GM04503 (cell line): ENCODE data around the gene TXNDC11.

ENCODE experiments used
- DNase-seq: peaks from one replicate; pipeline ENCODE4 v3.0.0-alpha.2; 2012; ENCODE audit warnings: low read depth

The TXNDC11 gene

DNA sequence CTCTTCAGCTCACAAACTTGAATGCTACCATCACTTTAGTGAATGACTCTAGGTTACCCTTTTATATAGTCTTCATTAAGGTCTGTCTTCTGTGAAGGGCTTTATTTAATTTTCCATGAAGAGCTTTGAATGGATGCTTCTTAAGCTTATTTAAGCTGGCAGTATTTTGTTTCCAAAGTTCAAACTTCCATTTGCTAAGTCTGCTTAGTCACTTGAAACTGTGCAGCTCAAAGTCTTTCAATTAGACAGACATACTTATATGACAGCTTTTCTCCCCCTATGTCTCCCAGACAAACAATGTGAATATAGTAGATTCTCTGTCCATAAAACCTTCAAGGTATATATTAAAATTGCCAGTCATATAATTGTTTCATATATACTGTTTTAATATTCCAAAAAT is 23.5 kb downstream of the TXNDC11 start:
- DNase-seq = no peak

- no peak for DNase-seq
Observed at GRCh38 chr16:11717811-11718210, 24.8 kb downstream of the TXNDC11 start.

- no peak for DNase-seq
Observed at GRCh38 chr16:11716336-11716735, 26.3 kb downstream of the TXNDC11 start.

DNA sequence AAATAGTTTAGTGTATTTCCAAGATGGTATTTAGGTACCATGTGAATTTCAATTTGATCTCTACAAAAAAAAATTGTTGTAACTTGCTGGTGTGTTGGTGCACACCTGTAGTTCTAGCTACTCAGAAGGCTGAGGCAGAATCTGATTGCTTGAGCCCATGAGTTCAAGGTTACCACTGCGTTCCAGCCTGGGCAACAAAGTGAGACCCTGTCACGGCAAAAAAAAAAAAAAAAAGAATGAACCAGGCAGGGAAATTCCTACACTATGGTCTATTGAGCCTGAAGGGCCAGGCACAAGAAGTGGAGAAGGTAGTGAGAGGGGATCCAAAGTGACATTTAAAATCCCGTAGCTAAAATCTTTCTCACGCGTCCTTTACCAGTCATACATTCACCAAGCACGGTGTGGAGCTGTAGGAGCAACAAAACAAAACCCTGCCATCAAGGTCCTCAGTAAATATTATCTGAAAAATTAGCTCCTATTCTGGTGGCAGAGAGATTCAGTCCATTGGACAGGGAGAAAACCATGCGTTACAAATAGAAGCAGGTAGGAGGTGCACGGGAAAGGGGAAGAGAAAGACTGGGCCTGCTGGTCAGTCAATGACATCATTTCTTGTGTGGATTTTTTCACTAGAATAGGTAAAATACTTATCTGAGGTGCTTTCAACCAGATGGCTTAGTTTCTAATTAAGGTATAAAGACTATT is 27.3 kb downstream of the TXNDC11 start:
- no peak for DNase-seq

DNA sequence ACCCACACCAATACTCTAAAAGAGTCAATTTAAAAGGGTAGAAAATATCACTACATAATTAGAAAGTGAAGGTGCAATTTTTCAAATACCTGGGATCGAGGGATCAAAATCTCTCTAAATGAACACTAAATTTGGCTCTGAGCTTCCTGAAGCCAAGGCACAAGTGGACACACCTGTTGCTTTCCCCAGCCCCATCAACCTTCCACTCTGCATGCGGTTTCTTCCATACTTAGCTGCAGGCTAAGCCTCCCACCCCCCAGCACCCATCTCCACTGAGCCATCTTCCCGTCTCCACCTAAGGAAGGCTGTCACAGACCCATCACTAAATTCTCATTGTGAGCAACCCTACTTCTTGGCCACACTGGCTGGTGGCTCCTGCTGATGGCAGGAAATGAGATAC is 30.5 kb downstream of the TXNDC11 start:
- DNase-seq = no peak

- no peak for DNase-seq
Observed at GRCh38 chr16:11711662-11712061, 31.0 kb downstream of the TXNDC11 start.

- DNase-seq = no peak
Observed at GRCh38 chr16:11708421-11708820, 34.2 kb downstream of the TXNDC11 start.

DNA sequence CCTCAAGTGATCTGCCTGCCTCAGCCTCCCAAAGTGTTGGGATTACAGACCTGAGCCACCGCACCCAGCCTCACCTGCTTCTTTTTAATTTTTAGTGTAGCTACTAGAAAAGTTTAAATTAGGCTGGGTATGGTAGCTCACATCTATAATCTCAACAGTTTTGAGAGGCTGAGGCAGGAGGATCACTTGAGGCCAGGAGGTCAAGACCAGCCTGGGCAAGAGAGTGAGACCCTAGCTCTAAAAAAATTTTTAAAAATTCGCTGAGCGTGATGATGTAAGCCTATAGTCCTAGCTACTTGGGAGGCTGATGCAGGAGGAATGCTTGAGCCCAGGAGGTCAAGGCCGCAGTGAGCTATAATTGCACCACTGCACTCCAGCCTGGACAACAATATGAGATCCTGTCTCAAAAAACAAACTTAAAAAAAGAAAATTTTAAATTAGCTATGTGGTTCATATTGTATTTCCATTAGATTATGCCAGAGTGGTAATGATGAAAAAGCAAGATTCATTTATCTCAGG is 34.9 kb downstream of the TXNDC11 start:
- no peak for DNase-seq

DNA sequence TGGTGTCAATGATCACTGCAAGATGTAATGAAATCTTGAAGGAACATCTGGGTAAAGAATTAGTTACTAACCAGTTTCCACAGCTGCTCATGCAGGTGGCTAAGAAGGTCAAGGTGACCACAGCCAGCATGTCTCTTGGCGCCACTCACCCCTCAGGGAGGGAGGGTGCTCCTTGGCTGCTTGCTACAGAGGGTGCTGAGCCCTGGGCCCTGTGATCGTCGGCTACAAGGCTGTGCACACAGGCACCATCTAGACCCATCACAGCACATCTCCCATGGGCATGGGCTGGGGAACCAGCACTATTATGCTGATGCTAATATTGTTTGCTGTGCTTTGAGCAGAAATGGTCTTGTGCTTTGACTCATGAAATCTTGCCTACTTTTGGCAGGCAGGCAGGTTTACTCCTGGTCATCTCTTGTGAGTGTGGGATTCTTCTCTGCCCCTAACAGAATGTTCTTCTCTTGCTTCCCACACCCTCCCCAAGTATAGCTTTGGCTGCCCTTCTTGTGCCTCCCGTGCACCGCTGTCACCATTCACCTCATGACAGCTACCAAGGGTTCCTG is 36.4 kb downstream of the TXNDC11 start:
- no peak for DNase-seq

DNA sequence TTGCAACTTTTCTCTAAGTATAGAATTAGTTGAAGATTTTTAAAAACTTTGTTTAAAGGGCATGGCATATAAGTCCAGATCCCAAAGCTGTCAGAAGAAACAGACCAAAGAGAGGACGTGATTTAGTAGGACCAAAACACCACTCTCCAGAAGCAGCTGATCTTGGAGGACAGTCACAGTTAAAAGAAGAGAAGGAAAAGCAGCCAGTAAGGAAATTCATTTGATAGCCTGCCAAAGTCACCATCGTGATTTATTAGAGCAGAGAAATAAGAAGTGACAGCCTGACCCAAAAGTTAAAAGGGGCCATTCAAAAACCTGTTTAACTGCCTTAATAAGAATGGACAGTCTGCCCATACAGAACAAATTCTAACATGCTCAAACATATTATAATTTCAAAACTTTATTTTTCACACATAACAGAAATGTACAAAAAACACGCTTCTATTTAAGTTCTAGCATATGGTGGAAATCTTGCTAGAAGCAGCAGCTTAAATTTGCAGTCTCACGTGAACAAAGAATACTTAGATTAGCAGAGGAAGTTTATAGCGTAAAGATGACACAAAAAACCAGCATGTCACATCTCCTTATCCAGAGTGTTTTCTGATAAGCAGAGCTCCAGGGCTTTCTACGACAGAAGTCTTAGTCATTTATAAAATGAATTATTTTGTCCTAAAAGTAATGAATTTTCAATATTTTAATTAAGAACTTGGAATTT is 37.2 kb downstream of the TXNDC11 start:
- no peak for DNase-seq

DNA sequence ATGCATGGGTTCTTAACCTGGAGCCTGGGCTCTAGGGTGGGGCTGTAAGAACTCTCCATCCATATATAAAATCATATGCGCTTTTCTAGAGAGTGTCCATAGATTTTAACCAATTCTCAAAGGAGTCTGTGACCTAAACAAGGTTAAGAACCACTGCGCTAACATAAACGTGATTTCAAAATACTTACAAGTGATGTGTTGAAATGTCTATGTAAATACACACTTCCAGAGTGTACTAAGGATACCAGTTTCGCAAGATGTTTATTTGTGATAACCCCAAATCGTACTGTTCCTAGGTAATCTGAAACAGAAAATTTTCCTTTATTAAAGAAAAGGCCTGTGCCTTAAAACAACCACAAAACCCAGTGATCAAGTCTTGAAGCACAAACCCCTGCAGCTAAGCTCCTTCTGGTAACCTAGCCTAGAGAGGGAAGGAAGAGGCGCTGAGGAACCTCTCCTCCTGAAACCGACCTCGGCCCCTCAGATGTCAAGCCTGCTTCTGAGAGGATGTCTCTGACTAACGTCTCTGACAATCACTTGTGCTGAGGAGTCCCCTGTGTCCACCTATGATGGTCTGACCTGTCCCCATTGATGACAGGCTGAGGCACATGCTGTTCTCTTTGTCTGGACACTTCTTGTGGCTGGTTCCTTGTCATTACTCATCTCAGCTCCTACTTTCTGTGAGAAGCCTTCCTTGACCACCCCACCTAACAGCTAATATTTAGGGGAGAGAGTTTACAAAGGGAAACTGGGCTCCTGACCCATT is 42.2 kb downstream of the TXNDC11 start:
- no peak for DNase-seq

DNA sequence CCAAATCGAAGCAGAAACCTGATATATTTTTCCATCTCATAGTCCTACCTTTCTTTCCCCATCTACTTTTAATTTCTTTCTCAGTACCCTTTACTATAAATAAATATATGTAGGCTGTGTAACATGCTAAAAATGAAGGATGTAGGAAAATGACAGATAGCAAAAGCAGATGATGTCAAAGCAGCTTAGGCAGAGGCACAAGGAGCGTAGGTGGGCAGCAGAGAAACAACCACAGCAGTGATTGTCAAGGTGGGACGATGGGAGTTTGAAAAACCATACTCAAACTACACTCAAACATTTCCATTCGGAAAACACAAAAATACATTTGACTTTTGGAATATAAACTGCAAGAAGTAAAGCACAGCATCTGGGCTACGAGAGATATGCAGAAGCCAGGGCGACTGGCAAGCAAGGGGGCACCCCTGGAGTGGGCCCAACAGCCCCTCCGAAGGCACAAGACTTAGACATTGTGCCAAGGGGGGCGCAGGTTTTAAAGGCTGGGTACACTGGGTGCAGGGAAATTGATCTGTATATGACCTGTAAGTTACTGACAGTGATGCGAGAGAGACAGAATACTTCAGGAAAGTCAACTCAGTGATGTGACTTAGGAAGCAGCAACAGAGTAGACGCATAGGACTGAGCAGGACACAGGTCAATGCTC is 43.3 kb downstream of the TXNDC11 start:
- DNase-seq = no peak

DNA sequence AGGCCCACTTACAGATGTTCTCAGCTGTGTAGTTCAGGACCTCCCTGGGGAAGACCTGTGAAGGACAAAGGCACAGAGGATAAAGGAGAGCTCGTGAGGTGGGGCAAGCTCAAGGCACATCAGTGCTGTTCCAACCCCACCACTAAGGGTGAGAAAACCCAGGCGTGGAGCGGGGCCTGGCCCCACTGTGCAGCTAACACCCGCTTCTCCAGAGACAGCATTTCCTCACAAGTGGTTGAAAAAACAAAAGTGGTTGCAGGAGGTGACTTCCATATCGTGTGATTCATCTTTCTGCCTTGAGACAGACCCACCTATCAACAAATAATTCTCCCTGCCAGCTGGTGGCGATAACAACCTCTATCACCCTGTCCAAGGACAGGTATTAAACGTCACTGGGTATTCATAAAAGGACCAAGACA is 44.4 kb downstream of the TXNDC11 start:
- no peak for DNase-seq

GRCh38 chr16:11697319-11697718 is 45.3 kb downstream of the TXNDC11 start:
- DNase-seq = no peak

DNA sequence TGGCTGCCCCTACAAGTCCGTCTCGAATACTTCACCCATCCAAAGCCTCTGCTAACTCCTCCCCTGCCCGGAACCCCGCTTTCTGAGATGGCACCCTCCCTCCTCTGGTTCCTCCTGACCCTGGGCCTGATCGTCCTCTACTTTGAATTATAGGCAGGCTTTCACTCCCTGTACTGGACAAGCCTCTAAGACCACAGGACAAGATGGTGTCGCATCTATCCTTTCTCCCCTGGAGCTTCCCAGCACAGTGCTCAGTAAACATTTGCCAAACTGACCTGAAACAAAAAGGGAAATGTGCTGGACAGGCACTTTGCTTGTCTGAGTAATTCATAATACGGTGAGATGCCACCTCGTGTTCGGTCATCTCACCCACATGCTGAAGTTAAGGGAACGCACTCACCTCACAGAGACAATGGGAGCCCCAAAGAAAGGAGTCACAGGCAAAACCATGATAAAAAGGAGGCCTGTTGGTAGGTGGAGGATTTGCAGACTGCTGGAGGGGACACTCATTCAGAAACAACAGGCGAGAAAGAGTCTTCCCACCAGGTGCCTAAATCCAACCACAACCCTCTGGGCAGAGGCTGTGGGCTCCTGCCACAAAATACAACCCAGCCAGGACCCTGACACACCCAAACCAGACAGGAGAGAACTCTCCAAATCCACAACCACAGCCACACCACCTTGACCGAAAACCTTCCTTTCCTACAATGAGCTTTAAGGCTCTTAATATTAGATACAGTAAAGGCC is 46.2 kb downstream of the TXNDC11 start:
- no peak for DNase-seq

GRCh38 chr16:11692651-11693050 is 50.0 kb downstream of the TXNDC11 start:
- DNase-seq = no peak

DNA sequence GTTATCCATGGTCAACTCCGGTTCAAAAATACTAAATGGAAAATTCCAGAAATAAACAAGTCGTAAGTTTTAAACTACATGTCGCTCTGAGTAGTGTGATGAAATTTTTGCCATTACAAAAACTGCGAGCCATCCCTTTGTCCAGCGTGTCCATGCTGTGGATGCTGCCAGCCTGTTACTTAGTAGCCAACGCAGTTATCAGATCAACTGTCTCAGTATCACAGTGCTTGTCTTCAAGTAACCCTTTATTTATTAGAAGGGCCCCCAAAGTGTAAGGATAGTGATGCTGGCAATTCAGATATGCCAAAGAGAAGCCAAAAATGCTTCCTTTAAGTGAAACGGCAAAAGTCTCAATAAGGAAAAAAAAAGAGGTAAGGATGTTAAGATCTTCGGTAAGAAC is 50.5 kb downstream of the TXNDC11 start:
- no peak for DNase-seq

GRCh38 chr16:11691771-11692170 is 50.9 kb downstream of the TXNDC11 start:
- DNase-seq = no peak

GRCh38 chr16:11691235-11691634 is 51.4 kb downstream of the TXNDC11 start:
- no peak for DNase-seq

- DNase-seq = no peak
Observed at GRCh38 chr16:11689031-11689840, 53.4 kb downstream of the TXNDC11 start.
